Caki2 (cell line): ENCODE measurements around the gene PTTG1IP2. TPM values are rescaled to one million over a fixed set of nuclear protein-coding genes. Genes with fewer than 3 reads are reported as not detected.

ENCODE experiments used
- DNase-seq: peaks from one replicate; pipeline ENCODE4 v3.0.0-alpha.2; 2015; ENCODE audit warnings: low read depth
- in situ Hi-C: cut with HindIII; loops from 2 replicates; pipeline ENCODE4 v1.10.0; 2016; ENCODE audit warnings: low sequenced_read_pairs, low pct_unique_long_range_greater_than_20kb, mixed read lengths
- total RNA-seq: library from RNA; depleted of rRNA; stranded (reverse); fragments of >200 nt; shearing (Covaris generic); gene quantifications from 2 replicates; pipeline ENCODE4 v1.2.3, GENCODE V29; 2014; ENCODE audit warnings: low replicate concordance

PTTG1IP2 gene
- total RNA-seq, 1 experiment from 2014 or later, result not detected

- DNase-seq, result no peak
- in situ Hi-C loops, result no loop called here
These were observed 3.5 kb downstream of the PTTG1IP2 start for GRCh38 chr7:90472805-90473540.

- in situ Hi-C loops, result no loop called here
- no peak for DNase-seq
These were observed 4.4 kb downstream of the PTTG1IP2 start for GRCh38 chr7:90473814-90474213.

GRCh38 chr7:90474284-90475210, 5.1 kb downstream of the PTTG1IP2 start:
- no peak for DNase-seq
- in situ Hi-C loops, result no loop called here

- no peak for DNase-seq
These were observed 13.8 kb downstream of the PTTG1IP2 start for GRCh38 chr7:90483251-90483650.

GRCh38 chr7:90484706-90485105, 15.3 kb downstream of the PTTG1IP2 start:
- DNase-seq, result no peak
- in situ Hi-C loops, result no loop called here

More at GRCh38 chr7:90483251-90483650, 13.8 kb downstream of the PTTG1IP2 start:
- in situ Hi-C loops, result no loop called here

GRCh38 chr7:90485734-90486316, 16.4 kb downstream of the PTTG1IP2 start:
- in situ Hi-C loops, result no loop called here
- DNase-seq, result no peak

- in situ Hi-C loops, result no loop called here
- no peak for DNase-seq
These were observed 18.4 kb downstream of the PTTG1IP2 start for GRCh38 chr7:90487808-90488207.

GRCh38 chr7:90488220-90488619, 18.8 kb downstream of the PTTG1IP2 start:
- no peak for DNase-seq
- in situ Hi-C loops, result no loop called here

GRCh38 chr7:90492250-90492649, 22.8 kb downstream of the PTTG1IP2 start:
- in situ Hi-C loops, result no loop called here
- DNase-seq, result no peak

GRCh38 chr7:90495241-90495640, 25.8 kb downstream of the PTTG1IP2 start:
- in situ Hi-C loops, result no loop called here
- no peak for DNase-seq

GRCh38 chr7:90502539-90502938, 33.1 kb downstream of the PTTG1IP2 start:
- no peak for DNase-seq
- in situ Hi-C loops, result no loop called here

- in situ Hi-C loops, result no loop called here
- no peak for DNase-seq
These were observed 33.9 kb downstream of the PTTG1IP2 start for GRCh38 chr7:90503367-90503766.

- DNase-seq, result no peak
- in situ Hi-C loops, result no loop called here
These were observed 38.3 kb downstream of the PTTG1IP2 start for GRCh38 chr7:90507692-90508091.

GRCh38 chr7:90511776-90512175, 42.3 kb downstream of the PTTG1IP2 start:
- in situ Hi-C loops, result no loop called here
- no peak for DNase-seq

- DNase-seq, result no peak
- in situ Hi-C loops, result no loop called here
These were observed 43.4 kb downstream of the PTTG1IP2 start for GRCh38 chr7:90512821-90513254.

GRCh38 chr7:90516257-90516656, 46.8 kb downstream of the PTTG1IP2 start:
- in situ Hi-C loops, result no loop called here
- DNase-seq, result no peak

GRCh38 chr7:90518630-90519029, 49.2 kb downstream of the PTTG1IP2 start:
- no peak for DNase-seq
- in situ Hi-C loops, result no loop called here

GRCh38 chr7:90520484-90520883, 51.0 kb downstream of the PTTG1IP2 start:
- in situ Hi-C loops, result no loop called here
- DNase-seq, result no peak

GRCh38 chr7:90530263-90530662, 60.8 kb downstream of the PTTG1IP2 start:
- in situ Hi-C loops, result no loop called here

More at GRCh38 chr7:90530263-90530662, 60.8 kb downstream of the PTTG1IP2 start:
- DNase-seq, result no peak
